Stimulated activated CD8-positive, alpha-beta memory T cell treated with anti-CD3 and anti-CD28 coated beads, Interleukin-2, amount 100 ng/mL, for 48 hours (primary cell): ENCODE data around the gene CROCC.
"Not testable (repeated sequence)": the region's sequence is repeated elsewhere in the genome, so short reads cannot be mapped to it uniquely, and the experiment has no call there.

Experiments used
- DNase-seq, 2 donors: peaks; one replicate each; pipeline ENCODE4 v3.0.0-alpha.2; 2020; ENCODE audit warnings: low read depth in 2 of 2

CROCC gene

GRCh38 chr1:16914928-16915626, 6.7 kb upstream of the CROCC start:
- DNase-seq = not testable (repeated sequence)

GRCh38 chr1:16915627-16915973, 6.1 kb upstream of the CROCC start:
- DNase-seq = no peak

GRCh38 chr1:16916036-16916880, 5.5 kb upstream of the CROCC start:
- not testable (repeated sequence) for DNase-seq

GRCh38 chr1:16918371-16918770, 3.4 kb upstream of the CROCC start:
- DNase-seq = no peak

- not testable (repeated sequence) for DNase-seq
Measured at GRCh38 chr1:16918936-16919665, 2.6 kb upstream of the CROCC start.

- DNase-seq = no peak
Measured at GRCh38 chr1:16920951-16921350, 780 bp upstream of the CROCC start.

GRCh38 chr1:16922466-16922865, 735 bp downstream of the CROCC start:
- no peak for DNase-seq

- no peak for DNase-seq
Measured at GRCh38 chr1:16922885-16923431, 1.2 kb downstream of the CROCC start.

- no peak for DNase-seq
Measured at GRCh38 chr1:16924216-16924918, 2.6 kb downstream of the CROCC start.

- DNase-seq = no peak
Measured at GRCh38 chr1:16924919-16925477, 3.3 kb downstream of the CROCC start.

- no peak for DNase-seq
Measured at GRCh38 chr1:16925635-16926490, 4.1 kb downstream of the CROCC start.

- no peak for DNase-seq
Measured at GRCh38 chr1:16926491-16927073, 4.9 kb downstream of the CROCC start.

- DNase-seq = no peak
Measured at GRCh38 chr1:16927256-16927655, 5.5 kb downstream of the CROCC start.

- DNase-seq = no peak
Measured at GRCh38 chr1:16927711-16928485, 6.2 kb downstream of the CROCC start.

GRCh38 chr1:16929146-16930041, 7.7 kb downstream of the CROCC start:
- not testable (repeated sequence) for DNase-seq

GRCh38 chr1:16931206-16931934, 9.6 kb downstream of the CROCC start:
- not testable (repeated sequence) for DNase-seq

- DNase-seq = not testable (repeated sequence)
Measured at GRCh38 chr1:16933945-16934344, 12.2 kb downstream of the CROCC start.
